GM19023 (cell line): ENCODE measurements around the gene TLK1.
"Not testable (repeated sequence)": the region's sequence is repeated elsewhere in the genome, so short reads cannot be mapped to it uniquely, and the experiment has no call there.

Experiments used
- ATAC-seq: cut with Tn5 transposase; IDR thresholded peaks from one replicate; pipeline ENCODE4 v1.9.1; 2021; ENCODE audit warnings: mild to moderate bottlenecking, moderate library complexity; ENCODE audit not compliant: unreplicated experiment

TLK1 gene

GRCh38 chr2:171146633-171147032 is 14.1 kb downstream of the TLK1 start:
- ATAC-seq = no peak

GRCh38 chr2:171146071-171146470 is 14.6 kb downstream of the TLK1 start:
- no peak for ATAC-seq

GRCh38 chr2:171143670-171144062 is 17.0 kb downstream of the TLK1 start:
- no peak for ATAC-seq

- ATAC-seq = no peak
These were observed 18.3 kb downstream of the TLK1 start for GRCh38 chr2:171142398-171142797.

GRCh38 chr2:171141320-171141719 is 19.4 kb downstream of the TLK1 start:
- no peak for ATAC-seq

GRCh38 chr2:171139860-171140259 is 20.8 kb downstream of the TLK1 start:
- ATAC-seq = no peak

GRCh38 chr2:171136024-171136423 is 24.7 kb downstream of the TLK1 start:
- ATAC-seq = no peak

GRCh38 chr2:171134624-171135230 is 26.0 kb downstream of the TLK1 start:
- ATAC-seq = no peak

- ATAC-seq = no peak
These were observed 28.6 kb downstream of the TLK1 start for GRCh38 chr2:171132086-171132485.

GRCh38 chr2:171128461-171128860 is 32.2 kb downstream of the TLK1 start:
- no peak for ATAC-seq

- no peak for ATAC-seq
These were observed 36.2 kb downstream of the TLK1 start for GRCh38 chr2:171124541-171124940.

- no peak for ATAC-seq
These were observed 51.1 kb downstream of the TLK1 start for GRCh38 chr2:171109571-171109970.

GRCh38 chr2:171109020-171109419 is 51.7 kb downstream of the TLK1 start:
- no peak for ATAC-seq

- no peak for ATAC-seq
These were observed 52.9 kb downstream of the TLK1 start for GRCh38 chr2:171107803-171108202.

- no peak for ATAC-seq
These were observed 56.3 kb downstream of the TLK1 start for GRCh38 chr2:171104379-171104778.

GRCh38 chr2:171102802-171103201 is 57.9 kb downstream of the TLK1 start:
- no peak for ATAC-seq

GRCh38 chr2:171100370-171100769 is 60.3 kb downstream of the TLK1 start:
- ATAC-seq = no peak

- ATAC-seq = no peak
These were observed 62.1 kb downstream of the TLK1 start for GRCh38 chr2:171098607-171099006.

GRCh38 chr2:171095014-171095582 is 65.6 kb downstream of the TLK1 start:
- ATAC-seq = no peak

GRCh38 chr2:171091517-171091916 is 69.2 kb downstream of the TLK1 start:
- not testable (repeated sequence) for ATAC-seq

- ATAC-seq = no peak
These were observed 71.2 kb downstream of the TLK1 start for GRCh38 chr2:171089489-171089888.

- ATAC-seq = no peak
These were observed 72.4 kb downstream of the TLK1 start for GRCh38 chr2:171088057-171088834.
